Stimulated activated CD8-positive, alpha-beta memory T cell treated with anti-CD3 and anti-CD28 coated beads, Interleukin-7, amount 100 ng/mL, for 4 hours (primary cell): ENCODE results near the gene HEYL.
A peak's percentile ranks its signal among the peaks of the same experiment; 100 is the strongest.

Experiments used
- DNase-seq, 2 donors: peaks; one replicate each; pipeline ENCODE4 v3.0.0-alpha.2; 2020; ENCODE audit warnings: low read depth in 2 of 2

The HEYL gene

DNA sequence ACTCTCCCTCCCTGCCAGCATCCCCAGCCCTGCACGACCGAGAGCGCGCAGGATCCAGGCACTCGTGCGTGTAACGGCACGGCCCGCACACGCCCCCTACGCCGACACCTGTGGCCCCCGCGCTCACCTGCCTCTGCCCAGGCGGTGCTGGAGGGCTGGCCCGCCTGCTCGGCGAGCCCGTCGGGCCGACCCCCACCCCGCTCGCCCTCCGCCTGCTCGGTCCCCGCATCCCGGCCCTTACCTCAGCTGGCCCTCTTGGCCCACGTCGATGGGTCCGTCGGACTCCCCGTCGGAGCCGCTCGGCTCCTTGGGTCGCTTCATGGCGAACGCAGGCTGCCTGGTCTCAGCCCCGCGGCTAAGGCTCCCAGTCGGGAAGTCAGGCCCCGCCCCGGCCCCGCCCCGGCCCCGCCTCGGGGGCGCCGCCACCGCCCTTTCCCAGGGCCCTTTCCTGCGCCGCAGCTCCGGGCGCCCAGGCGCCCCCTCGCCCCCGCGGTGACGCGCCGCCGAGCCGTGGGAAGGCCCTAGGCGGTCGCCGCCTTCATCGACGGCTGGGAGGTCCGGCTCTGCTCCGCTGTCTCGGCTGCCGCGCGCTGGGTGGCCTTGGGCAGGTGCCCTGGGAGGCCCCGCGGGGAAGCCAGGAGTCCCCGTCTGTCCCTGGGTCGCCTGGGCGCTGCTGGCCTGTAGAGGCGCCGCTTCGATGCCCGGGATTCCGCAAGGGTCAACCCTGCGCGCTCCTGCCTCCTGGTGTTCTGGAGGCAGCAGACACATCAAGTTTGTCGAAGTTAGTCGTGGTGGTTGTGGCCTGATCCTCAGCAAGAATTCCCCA is at the start of gene HEYL:
Gene HEYL, minus strand, starts transcription at position 339 of the 826 bp plus-strand sequence. Its CDS starts 18 bp downstream, at position 321.
- peak; percentile 34 to 72 for DNase-seq

DNA sequence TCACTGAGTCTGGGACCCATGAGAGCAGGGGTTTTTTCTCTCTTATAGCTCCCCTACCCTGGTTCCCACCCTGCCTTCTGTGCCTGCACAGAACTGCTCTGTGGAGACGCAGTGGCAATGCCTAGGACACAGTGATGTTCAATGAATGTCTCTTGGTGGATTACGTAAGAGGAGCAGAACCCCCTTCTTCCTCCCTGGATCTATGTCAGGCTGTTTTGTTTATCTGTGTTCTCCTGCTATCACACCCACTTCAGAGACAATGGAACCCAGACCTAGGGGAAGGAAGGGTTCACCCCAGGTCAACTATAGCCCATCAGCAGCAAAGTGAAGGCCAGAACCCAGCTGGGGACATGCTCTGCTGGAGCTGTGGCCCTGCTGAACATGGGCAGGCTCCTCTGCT is 49.8 kb upstream of the HEYL start:
- DNase-seq, result no peak

DNA sequence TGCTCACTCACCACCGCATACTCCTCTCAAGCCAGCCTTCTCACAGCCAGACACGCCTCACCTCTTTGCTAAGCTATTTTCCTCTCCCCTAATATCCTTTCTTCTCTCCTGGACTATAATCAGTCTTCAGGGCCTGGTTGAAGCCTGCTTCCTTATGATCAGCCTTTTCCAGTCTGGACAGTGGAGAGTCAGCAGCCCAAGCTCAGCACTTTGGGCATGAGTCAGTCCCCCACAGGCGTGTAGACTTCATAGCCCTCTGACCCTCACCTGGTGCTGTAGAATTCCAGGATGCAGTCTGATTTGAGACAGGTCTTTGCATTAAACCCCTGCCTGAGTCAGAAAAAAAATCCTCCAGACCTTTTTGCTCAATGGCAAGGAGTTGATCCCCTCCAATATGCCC is 49.3 kb upstream of the HEYL start:
- DNase-seq, result no peak

DNA sequence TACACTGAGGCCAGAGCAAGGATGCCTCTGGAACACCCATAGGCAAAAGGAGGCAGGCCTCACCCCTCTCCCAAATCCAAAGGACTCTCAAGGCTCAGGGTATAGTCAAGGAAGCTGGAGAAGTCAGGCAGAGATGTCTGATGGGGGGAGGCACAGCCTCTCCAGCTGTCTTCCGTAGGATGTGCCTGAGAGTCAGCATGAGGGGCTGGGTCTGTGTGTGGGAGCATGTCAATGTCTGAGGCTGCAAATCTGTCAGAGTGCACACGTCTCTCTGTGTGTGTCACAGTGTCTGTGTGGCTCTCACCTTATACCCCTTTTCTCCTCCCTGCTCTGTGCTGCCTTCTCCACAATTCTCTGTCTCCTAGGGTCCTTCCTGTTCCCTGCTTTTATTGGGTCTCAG is 47.8 kb upstream of the HEYL start:
- DNase-seq, result no peak

DNA sequence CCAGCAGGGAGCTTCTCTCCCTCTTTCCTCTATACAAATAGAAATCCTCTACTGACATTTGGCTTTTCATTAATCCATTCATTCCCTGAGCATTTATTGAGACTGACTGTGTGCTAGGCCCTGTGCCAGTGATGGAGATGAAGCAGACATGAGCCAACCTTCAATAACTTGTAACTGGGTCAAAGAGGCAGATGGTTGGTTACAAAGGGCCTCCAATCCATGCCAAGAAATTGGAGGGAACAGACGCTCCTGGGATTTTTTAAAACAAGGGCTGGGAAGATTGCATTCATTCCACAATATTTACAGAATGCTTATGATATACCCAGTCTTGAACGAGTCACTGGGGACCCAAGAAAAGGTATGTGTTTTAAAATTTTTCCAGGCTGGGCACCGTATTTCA is 45.6 kb upstream of the HEYL start:
- no peak for DNase-seq

DNA sequence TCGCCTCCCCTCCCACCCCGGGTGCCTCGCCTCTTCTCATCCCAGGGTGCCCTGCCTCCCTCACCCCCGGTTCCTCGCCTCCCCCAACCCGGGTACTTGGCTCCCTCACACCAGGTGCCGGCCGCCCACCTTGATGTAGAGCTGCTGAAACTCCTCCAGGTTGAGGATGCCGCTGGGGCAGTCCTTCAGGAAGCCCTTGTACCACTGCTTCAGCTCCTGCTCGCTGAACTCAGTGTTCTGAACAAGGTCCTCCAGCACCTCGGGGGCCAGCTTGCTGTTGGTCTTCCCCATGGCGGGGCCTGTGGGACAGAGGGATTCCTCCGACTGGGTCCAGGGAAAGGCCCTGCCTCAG is 44.8 kb upstream of the HEYL start:
- no peak for DNase-seq

DNA sequence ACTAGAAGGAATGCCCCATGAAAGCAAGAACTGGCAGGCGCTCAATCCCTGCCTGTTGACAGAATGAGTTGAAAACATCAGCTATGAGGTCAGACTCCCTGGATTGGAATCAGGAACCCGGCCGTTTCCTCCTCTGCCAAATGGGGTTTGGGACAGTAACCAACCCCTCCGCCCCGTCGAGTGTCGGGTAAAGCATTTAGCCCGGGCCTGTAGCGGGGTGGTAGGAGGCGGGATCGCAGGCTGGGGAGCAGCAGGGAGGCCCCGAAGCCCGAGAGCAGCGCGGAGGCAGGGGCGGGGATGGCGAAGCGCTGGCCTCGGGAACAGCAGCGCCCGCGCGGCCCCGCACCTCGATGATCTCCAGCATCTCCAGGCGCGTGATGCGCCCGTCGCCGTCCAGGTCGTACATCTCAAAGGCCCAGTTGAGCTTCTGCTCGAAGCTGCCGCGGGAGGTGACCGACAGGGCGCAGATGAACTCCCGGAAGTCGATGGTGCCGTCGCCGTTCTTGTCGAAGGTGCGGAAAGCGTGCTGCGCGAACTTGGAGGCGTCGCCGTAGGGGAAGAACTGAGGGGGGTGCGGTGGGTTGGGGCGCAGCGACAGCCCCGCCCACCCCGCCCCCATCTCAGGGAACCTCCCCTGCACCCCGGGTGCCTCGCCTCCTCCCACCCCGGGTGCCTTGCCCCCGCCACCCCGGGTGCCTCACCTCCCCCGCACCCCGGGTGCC is 44.3 kb upstream of the HEYL start:
- DNase-seq, result peak in 1 of 2 donors; percentile 32

DNA sequence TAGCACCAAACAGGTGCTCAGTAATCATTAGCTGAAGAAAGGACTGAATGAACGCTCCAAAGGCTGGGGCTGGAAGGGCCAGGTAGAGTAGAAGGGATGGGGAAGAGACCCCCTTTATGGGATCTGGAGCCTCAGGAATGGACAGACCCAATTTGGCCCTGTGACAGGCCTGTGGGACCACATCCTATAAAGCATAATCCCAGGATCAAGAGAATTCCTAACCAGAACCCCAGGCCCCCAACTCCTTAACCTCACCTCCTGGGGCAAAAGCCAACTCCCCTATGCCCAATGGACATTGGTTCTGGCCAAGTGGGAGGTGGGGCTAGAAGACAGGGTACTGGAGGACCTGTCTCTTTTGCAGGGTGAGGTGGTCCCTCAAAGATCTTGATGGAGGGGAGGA is 42.6 kb upstream of the HEYL start:
- no peak for DNase-seq

DNA sequence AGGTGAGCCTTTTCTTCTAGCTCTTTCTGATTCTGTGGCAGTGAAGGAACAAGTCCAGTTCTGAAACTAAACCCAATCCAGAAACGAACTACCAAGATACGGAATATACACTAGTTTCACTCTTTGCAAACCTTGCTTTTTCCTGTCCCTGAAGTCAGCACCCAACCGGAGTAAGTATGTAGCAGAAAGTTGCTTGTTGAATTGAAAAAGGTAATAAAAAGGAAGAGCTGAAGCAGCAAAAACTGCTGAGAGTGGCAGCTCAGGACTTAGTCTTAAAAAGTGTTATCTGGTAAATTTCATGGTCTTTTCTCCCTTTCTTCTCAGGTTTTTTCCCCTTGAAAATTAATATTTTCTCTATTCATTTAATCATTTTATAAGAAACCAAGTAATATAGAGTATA is 41.9 kb upstream of the HEYL start:
- DNase-seq, result no peak

DNA sequence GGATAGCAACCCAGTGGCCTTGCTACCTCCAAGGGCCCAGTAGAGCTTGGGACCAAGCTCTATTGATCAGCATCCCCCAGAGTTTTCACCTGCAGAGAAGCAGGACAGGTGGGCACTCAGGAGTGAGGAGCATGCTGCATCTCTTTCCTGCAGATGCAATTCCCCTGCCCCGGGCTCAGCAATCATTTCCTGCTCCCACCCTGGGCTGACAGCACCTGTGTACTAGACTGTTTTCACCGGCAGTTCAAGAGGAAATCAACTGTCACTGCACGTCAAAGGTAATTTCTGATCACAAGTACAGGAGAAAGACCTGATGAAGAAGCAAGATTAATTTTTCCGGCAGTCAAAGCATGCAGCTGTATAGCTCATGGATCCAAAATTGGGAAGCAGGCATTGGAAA is 41.3 kb upstream of the HEYL start:
- DNase-seq, result no peak

DNA sequence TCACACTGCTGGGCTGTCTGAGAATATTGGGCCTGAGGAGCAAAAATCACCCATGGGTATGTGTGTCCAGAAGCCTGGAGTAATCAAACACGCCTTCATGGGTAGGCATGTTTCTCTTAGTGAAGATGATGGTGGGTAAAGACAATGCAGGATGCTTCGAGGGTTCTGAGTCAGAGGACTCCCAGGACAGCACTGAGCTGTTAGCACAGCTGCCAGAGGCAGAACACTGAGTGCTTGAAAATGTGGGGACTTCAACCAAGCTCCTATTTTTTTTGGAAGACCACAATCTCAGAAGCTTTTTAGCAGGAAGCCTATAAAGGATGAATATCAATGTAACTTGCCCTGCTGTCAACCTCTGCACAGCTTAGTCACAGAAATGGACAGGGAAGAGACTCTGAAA is 40.4 kb upstream of the HEYL start:
- no peak for DNase-seq

DNA sequence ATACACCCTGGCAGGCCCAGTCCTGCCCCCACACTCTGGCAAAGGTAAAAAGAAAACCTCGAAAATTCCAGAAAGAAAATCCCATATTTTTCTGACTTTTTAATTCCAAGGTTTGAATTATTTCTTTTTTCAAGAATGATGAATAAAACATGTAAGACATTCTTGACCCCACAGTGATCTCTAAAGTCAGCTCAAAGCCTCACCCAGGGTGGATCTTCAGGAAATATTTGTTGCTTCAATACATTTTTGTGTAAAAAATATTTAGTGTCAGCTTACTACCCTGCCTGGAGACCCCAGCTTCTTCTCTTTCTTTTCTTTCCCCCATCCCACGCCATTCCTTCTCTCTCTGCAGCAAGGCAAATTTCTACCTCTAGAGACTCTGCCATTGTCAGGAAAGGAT is 39.4 kb upstream of the HEYL start:
- DNase-seq, result no peak

DNA sequence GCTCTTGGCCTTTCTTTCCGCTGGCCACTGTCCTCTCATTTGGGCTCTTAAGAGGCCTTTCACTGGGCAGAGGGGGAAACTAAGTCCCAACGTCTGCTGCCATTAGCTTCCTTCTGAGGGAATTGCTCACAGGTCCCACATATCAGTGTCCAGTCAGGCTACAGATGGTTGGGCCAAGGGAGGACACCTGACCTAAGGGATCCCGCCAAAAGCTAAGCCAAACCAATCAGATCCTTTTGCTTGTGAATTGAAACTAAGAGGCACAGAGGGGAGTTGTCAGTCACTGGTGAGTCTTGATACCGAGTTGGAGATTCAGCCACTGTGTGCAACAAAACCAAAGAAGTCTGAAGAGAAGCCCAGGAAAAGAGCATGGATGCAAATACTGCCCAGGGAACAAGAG is 38.2 kb upstream of the HEYL start:
- no peak for DNase-seq

DNA sequence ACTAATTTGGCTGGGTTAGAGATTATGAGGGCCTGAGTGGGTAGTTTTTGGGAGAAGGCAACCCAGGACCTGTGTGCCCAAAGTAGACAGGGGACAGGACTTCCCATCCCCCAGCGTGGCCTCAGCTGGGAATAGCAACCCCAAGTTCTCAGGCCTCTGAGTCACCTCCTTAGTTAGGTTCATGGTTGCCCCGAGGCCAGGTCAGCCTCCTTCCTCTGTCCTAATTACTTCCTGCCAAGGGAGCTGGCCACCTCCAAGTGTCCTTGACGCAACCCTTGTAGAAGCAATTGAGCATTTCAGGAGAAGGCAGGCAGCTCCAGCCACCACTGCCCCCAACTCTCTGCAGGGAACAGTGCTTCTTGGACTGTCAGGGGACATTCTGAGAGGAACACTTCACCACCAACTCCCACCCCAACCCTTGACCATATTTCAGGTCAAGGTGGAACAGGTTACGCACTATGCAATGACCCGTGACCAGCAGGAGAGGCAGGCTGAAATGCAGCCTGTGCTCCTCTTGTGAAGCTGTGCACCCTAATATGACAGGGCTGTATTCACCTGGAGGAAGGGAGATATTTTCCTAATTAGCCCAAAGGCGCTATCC is 37.6 kb upstream of the HEYL start:
- DNase-seq, result no peak

DNA sequence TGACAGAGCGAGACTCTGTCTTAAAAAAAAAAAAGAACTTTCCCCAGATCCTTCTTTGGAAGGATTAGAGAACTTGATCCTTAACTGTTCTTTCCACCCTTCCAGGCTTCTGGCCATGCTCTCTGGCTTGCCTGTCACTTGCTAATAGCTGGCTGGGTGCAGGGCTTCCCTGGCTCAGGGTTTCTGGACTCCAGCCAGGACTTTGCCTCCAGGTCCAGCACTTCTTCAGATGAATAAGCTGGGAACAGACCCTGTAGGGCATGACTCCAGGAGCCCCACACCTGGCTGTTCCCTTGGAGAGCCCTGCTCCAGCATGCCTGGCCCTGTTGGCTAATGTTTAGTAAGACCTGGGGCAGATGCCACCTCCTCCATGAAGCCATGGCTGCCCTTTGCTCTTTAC is 35.8 kb upstream of the HEYL start:
- DNase-seq, result no peak

DNA sequence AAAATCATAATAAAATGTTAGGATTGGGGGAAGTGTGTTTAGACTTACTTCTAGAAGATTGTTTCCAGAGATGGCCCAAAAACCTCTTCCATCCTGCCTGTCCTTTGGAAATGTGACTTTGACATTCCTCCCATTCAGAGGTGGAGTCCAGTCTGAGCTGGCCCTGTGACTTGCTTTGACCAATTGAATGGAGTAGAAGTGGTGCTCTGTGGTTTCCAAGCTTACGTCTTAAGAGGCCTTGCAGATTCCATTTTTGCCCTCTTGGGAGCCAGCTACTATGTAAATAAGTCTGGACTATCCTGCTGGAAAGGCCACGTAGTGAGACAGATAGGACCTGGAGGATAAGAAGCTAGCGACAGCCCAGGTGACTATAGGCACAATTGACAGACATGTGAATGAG is 33.8 kb upstream of the HEYL start:
- DNase-seq, result no peak

DNA sequence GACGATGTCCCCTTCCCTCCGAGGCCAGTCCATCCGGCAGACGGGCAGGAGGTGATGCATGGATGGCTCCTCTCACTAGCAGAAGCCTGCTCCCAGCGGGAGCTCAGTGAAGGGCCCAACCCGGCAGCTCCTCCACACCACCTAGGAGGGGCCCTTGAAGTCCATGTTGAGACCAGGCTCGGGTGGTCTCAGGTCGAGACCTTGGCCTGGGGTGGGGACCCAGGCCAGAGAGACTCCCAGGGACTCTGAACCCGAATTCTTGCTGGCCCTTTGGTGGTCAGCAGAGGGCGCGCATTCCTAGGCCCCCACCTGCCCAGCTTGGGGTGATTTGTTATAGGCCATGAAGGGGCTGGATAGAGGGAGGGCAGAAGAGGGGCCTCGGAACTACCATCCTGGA is 33.1 kb upstream of the HEYL start:
- DNase-seq, result no peak

DNA sequence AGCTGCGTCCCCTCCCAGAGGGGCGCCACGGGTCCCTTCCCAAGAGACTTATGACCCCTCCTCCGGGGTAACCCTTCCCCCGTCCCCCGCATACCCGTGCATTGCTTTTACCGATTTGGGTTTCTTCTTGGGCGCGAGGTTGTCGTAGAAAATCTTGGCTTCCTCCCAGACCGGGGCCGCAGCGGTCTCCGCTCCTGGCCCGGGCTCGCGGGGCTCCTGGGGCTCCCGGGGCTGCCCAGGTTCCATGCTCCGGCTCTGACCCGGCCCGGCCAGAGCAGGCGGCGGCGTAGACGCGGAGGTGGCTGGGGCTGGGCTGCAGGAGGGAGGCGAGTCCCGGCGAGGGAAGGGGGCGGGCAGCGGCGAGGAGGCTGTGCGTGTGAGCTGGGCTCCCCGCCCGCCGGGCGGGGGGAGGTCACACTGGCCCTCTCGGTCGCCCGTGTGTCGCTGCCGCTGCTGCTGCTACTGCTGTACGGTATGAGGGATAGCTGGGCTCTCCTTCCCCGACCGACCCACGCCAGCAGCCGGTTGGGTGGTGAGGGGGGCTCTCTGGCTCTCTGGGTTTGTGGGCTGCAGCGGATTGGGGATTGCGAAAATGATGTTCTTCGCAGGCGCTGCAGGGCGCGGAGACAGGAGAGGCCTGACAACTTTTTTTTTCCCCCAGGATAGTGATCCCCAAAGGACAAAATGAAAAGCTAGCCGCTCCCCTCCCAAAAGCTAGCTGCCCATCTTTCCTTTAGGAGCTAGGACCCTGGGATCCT is 32.5 kb upstream of the HEYL start, which contains the start of gene NT5C1A:
Gene NT5C1A, minus strand, starts transcription at position 315 of the 758 bp plus-strand sequence. Its CDS starts 69 bp downstream, at position 246.
- no peak for DNase-seq

DNA sequence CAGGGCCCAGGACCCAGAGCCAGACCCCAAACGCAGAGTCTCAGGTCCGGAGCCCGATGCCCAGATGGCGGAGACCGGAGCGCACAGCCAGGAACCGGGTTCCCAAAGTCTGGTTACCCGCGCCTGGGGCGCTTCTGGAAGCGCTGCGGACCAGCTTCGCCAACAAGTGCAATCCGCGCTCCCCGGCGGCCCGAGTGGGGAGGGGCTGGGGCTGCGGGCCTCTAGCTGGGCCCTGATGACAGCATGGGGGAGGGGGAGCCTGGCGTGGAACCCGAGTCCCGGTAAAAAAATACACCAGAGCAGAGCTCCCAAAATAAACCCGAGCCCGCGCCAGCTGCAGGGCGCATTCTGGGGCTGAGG is 32.0 kb upstream of the HEYL start:
- no peak for DNase-seq

DNA sequence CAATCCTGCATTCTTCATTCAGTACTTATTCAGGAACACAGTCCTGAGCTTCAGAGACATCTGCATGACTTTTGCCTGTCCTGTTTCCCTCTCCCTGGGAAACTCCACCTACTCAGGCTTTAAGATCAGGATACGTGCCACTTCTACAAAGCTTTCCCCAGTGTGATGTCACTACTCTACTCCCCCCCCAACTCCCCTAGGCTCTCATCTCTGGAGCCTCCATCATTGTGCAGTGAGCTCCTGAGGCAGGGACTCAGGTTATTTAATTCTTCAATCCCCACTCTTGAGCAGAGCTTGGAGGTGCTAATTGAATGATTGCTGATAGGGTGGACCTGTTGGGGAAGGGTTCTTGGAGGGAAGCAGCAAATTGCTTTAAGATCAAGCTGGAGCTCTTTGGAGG is 31.2 kb upstream of the HEYL start:
- no peak for DNase-seq

DNA sequence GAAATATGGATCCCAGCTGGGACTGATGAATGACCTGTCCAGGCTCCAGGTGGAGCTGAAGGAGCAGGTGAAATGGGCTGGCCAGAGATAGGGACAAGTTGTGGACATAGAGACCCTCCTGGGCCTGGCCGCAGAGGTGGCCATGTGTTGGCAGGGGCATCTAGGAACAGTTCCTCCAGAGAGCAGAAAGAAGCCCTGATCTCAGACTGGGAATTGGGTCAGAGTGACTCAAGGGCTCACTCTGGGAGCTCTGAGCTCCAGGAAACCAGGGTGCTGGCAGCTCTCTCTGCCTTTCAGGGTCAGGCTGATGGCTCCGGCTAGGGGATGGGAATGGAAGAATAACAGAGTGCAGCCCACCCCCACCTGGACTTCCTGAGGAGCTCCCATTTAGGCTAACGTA is 29.5 kb upstream of the HEYL start:
- no peak for DNase-seq

DNA sequence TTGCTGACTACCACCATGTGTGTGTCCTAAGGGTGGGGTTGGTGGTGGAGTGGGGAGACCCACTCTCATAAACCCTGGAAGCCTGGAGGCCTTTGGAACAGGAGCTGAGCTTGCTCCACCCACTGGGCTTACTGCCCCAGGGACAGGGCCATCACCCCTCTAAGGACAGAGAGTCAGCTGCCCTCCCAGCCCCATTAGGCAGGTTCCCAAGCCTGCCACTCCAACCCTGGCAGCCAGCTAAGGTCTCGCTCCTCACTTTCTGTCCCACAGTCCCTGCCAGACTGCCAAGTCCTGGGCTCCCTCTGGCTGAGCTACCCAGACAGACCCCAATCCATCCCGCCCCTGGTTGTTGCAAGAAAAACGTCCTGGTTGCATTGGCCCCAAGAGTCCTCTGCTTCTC is 28.7 kb upstream of the HEYL start:
- no peak for DNase-seq
